GM19397 (cell line): ENCODE results near the gene MMD.
"Not testable (repeated sequence)": the region's sequence is repeated elsewhere in the genome, so short reads cannot be mapped to it uniquely, and the experiment has no call there.

Experiments
- ATAC-seq: cut with Tn5 transposase; IDR thresholded peaks from one replicate; pipeline ENCODE4 v1.9.1; 2021; ENCODE audit warnings: mild to moderate bottlenecking, moderate library complexity; ENCODE audit not compliant: unreplicated experiment

MMD gene

DNA sequence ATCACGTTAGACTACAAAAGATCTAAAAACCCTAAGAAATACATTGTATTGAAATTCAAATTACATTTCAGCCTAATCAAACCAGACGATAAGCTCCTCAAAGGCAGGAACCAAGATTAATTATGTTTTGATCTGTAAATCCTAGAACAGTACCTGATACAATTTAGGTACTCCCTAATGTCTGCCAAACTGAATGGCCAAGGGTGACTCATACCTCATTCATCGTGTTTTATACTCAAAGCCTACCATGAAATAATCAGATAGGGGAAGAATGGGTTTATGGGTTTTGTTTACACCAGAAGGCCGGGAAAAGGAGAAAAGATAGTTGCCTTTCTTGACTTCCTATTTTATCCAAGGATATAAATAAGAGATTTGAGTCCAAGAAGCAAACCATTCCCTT is 19.3 kb downstream of the MMD start:
- ATAC-seq, result no peak

DNA sequence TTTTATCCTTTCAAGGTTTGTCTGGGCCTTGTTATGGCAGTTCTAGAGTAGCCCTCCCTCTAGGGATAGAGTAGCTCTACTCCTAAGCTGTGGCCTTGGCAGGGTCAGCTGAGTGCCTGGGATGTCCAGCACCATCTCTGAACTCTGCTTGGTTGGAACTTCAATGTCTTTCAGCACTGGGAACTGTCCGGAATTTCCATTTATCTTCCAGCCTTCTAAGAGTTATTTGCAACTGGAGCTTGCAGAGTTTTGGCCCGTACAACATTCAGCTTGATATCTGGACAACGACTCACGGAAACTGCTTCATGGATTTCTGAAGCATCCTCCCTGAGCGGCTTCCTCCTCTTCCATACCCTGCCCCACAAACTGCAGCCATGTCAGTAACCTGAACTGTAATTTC is 22.9 kb downstream of the MMD start:
- no peak for ATAC-seq

DNA sequence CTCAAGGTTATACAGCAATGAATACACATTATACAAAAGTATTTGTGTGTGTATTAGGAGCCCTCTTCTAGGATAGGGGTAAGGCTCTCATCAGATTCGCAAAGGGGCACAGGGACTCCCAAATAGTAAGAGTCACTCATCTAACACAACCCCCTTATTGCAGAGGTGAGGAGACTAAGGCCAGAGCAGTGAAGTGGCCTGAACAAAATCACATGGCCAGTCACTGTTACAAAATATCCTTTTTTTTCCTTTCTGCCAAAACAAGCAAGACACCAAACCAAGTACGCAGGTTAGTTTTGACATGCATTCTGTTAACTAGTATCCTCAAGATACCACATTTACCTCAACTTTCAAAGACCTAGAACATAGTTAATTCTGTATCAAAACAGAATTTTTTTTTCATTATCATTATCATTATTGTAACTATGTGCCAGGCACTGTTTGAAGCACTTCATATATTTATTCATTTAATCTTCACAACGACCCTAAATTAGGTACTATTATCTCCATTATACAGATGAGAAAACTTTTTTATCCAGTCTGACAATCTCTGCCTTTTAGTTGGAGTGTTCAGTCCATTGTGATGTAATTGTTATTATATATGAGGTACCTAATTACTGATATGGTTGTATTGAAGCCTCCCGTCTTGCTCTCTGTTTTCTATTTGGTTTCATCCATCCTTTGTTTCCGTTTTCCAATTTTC is 25.7 kb downstream of the MMD start:
- ATAC-seq, result no peak

DNA sequence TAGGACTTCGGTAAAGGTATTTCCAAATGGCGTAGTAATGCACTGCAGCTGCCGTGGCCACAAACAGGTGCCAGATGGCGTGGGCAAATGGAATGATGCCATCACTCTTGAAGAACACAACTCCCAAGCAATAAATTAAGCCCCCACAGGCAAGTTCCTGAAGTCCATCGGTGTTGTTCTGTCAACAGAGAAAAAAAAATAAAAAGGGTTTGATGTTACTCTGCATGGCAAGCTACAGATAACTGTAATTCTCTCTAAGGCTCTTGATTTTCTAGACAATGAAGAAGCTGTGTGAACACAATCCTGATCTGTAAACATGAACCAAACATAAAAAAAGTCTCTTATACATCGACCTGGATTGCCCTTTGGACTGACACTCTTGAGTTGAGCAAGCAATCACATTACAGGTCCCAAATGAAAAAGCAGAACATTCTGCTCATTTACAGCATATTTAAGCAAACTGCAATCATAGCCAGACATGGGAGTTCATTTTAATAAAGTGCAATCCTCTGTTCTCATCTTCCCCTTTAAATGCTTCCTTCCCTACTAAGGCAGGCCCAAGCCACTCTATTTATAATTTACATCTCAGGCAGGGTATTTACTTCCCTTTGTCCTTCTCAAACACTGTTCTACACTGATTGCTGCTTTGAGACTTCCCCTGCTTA is 27.1 kb downstream of the MMD start:
- ATAC-seq, result no peak

DNA sequence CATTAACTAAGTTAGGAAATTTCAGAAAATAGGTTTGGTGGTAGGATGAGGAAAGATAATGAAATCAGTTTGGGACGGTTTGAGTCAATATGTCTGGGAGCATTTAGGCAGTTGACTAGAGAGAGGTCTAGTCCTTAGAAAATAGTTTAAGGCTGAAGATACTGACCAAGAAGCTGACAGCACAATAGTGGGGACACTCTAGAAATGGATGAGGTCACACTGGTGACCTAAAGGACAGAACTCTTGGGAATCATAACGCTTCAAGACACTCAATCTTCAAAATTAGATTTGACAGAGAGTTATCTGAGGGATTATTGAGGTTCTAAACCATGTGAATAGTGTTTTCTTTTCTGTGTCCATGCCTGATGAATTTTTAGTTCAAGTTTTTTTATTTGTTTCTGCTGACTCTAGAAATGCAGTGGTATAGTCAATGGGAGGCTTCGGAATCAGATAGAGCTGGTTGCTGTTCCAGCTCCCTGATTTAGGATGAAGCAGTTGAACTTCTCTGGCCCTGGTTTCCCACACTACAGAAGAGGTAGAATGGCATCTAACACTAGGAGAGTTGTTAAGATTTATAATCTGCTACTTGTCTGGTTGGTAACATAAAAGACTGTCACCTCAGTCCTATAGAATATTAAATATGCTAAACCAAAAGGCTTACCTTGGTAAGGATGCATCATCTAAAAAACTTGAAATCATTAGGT is 29.7 kb downstream of the MMD start:
- no peak for ATAC-seq

DNA sequence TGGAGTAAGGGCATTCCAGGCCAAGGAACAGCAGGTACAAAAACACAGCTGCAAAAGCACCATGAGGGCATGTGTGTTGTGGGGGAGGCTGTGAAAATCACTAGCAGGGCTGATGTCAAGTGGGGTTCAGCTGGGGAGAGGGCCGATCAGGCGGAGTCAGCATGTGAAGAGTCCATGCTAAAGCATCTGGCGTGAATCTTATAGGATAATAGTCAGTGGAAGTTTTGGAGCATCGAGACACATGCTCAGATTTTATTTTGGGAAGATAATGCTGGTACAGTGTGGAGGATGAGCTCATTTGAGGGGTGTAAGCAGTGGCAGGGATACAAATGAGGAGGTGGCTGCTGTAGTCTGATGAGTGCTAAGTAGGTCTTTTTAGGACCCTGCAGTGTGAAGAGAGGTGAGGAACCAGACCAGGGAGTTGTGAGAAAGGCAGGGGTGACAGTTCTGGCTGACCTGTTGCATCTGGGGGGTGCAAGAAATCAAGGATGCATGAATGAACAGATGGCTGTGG is 30.3 kb downstream of the MMD start:
- ATAC-seq, result no peak

DNA sequence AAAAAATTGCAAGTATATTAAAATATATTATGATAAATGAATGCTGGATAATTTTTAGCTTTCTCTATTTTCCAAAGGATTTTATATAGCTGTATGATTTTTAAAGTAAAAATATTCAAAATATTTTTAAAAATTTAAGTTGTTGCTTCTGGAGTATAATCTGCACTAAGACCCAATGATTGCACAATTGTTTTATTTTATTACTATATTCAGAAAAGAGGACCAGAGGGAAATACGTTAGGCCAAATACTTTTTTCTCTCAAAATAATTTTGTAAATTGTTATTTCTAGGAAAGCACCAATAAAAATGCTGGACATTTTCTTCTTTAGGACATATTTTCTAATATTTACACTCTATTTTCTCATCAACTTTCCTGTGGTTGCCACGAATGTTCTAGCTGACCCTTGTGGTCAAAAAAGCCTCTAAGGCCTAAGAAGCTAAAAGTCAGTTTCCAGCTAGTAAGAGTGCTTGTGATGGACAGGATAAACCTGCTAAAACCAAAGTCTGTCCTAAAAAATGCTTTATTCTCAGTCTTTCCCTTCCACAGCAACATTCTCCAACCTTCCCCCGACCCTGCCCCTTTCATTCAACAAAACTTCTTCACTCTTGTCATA is 31.2 kb downstream of the MMD start:
- ATAC-seq, result no peak

DNA sequence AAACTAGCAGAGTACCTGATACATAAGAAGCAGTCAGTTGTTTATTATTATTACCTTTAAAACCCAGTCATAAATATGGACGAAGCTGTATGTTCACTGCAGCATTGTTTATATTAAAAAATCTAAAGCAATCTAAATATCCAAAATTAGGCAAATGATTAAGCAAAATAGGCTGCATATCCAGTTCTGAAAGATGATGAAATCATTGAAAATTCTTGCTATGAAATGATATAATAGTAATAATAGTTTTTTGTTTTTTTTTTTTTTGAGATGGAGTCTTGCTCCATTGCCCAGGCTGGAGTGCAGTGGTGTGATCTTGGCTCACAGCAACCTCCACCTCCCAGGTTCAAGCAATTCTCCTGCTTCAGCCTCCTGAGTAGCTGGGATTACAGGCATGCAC is 31.9 kb downstream of the MMD start:
- ATAC-seq, result not testable (repeated sequence)

DNA sequence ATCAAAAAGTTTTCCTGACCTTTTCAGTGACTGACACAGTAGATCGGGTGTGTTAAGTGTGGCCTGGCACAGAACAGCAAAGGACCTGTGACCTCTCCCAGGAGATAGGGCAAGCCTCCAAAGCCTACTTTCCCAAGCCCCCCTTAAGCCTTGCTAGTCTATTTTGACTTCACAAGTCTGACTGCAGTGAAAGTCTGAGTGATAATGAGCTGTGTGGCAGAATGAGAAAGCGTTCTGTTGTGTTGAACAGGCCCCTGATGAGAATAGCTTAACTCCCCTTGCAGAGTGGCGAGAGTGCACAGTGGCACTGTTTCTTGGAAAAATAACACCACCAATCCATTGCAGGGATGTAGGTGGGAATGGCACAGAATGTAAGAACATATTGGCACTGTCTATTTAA is 32.8 kb downstream of the MMD start:
- ATAC-seq, result no peak

DNA sequence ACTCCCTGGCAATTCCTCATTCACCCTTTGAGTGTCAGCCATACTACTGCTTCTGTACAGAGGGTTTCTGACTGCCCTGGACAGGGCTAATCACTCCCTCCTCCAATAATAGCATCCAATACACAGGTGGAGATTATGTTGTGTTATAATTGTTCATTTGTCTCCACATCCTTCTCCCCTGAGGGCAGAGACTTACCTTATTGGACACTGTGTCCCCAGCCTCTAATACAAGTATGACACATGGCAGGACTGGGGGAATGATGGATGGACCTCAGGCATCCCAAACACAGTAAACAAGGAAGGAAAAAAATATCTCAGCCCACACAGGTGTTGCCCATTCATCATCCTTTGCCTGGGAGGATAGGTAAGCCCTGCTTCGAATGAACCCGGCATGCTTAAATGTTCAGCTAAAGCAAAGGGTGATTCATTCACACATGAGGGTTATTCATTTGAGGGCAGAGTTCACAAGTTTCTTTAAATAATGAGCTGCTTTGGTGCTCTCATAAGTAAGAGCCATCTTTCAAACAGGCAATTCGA is 34.8 kb downstream of the MMD start:
- ATAC-seq, result no peak

DNA sequence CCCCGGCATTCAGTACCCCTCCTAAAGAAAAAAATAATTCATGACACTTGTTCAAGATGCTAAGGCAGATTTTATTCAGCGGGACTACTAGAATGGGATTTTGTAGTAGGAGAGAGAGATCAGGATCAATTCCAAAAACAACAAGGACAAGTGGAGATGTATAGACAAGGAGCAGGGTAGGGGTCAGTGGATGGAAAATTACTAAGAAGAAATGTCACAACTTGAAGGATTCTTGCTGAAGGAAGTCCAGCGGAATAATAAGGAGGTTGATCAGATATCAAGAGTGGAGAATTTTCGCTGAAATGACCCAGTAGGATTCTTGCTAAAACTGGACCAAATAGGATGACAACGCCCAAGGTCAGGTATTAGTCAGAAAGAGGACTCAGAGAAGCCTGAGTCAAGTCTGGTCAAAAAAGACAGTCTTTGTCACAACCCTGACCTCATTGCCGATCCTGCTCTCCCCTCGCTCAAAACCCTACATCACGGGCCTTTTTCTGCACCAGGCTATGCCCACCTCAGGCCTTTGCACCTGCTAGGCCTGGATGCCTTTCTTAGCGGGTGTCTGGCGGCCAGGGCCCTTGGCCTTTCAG is 36.9 kb downstream of the MMD start:
- no peak for ATAC-seq

DNA sequence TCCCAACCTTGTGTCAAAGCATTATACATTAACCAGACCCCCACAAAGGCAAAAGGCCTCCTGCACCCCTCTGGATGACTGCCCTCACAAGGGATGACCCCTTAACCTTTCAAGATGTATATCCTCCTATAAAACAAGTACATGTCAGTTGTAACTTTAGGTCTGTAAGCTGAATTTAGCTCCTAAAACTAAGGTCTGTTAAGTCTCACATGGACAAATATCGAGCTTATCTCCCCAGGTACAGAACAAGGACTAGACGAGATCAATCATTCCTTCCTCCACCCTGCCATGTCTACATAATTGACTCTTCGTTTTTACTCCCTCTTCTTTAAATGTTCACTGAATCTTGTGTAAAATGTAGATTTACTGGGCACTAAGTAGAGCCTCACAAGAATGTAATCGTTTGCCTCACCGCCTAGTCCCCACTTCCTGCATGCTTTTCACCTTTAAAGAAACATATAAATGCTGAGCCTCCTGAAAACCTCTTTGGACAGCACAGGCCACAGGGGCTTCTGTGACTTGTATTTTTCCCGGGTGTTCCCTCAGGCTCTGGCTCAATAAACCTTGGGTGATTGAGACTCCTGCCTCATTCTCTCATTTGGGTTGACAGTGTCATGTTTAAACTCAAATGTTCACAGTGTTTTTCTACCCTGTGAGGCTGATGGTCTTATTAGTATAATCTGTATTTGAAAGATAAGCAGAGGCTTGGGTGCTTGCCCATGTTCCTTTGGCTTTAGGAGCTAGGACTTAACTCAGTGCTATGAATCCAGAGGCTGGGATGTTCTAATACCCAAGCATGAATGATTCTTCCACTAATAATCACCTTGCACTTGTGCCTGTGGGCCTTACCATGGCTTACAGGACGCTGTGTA is 37.6 kb downstream of the MMD start:
- no peak for ATAC-seq

DNA sequence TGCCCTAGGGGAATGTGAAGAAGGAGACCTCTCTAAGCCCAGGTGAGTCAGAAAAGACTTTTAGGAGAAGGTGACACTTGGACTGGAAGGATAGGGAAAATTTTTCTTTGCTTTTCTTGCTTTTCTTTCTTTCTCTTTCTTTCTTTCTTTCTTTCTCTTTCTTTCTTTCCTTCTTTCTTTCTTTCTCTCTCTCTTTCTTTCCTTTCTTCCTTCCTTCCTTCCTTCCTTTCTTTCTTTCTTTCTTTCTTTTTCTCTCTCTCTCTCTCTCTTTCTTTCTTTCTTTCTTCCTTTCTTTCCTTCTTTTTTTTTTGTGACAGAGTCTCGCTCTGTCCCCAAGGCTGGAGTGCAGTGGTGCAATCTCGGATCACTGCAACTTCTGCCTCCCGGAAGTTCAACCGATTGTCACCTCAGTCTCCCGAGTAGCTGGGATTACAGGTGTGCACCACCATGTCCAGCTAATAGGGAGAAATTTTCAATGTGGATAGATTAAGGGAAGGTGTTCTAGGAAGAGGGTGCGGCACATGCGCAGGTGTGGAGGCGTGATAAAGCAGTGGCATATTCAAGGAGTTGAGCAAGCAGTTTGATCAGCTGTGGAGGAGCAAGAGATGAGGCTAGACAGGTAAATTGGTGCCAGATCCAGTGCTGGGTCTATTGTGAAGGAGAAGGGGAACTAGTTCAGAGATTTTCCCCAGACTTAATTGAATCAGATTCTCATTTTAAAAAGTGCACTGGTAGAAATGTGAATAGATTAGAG is 40.4 kb downstream of the MMD start:
- ATAC-seq, result no peak

DNA sequence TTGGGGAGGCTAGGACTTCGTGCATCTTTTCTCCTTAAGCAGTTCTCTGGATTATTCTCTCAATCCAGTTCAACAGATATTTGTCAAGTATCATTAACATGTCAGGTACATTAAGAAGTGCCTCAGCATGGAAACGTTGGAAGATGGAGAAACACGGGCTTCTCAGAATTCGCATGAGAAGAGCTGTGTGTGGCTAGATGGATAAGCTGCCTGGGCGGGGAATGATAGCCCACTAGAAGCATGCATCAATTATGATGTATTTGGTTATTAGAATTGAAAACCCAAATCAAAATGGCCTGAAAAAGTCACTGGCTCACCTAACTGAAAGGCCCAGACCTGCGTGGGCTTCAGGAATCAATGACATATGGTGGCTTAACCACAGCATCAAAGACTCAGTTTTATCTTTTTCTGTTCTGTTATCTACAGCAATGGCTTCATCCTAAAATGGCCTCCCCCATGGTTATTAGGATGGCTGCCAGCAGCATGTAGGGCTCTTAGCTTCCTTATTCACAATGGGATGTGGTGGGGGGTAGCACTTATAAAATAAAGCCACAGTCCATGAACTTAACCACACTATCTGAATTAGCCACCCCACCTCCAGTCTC is 43.9 kb downstream of the MMD start:
- ATAC-seq, result no peak

DNA sequence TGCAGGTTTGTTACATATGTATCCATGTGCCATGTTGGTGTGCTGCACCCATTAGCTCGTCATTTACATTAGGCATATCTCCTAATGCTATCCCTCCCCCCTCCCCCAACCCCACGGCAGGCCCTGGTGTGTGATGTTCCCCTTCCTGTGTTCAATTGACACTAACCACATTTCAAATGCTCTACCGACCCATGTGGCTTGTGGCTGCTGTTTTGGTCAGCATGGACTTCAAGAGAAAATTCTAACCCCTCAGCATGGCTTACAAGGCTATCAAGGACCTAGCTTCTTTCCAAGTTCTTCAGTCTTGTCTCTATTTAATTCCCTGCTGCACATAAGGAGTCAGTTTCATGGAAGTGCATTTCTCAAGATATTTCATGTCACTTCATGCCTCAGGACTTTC is 52.9 kb downstream of the MMD start:
- no peak for ATAC-seq

DNA sequence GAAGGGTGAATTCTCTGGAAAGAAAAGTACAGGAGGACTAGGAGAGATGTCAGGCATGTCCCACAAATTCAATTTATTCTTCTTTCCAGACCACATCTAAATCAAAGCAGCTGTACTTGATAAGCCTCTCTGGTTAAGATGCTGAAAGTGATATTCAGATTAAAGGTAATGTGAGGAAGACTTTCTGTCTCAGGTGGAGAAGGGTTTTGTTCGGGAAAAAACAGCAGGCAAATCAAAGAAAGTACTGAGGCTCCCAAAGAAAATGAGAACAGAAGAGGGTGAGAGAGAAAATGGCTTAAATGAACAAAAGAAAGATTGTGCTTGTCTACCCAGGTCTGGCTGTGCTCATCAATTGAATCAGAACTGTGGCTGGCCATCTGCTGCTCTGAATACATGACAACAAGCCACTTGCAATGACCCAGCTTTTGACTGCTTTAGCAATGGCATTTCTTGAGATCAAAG is 55.6 kb downstream of the MMD start:
- no peak for ATAC-seq

DNA sequence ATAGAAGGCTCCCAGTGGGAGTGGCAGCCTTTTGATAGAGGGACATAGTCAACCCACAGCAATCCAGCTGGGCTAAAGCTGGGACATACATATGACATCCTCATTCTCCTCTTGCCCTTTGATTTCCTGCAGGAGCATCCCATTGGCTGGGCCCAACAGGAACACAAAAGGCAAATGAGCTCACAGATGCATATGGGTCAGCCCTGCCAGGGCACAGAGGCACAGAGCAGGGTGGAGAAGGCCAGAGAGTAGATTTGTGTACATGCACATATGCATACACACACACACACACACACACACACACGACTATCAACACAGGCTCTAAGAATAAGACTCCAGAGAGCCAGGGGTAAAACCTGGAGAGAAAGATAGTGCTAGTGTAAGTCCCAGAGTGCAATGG is 58.6 kb downstream of the MMD start:
- ATAC-seq, result no peak

DNA sequence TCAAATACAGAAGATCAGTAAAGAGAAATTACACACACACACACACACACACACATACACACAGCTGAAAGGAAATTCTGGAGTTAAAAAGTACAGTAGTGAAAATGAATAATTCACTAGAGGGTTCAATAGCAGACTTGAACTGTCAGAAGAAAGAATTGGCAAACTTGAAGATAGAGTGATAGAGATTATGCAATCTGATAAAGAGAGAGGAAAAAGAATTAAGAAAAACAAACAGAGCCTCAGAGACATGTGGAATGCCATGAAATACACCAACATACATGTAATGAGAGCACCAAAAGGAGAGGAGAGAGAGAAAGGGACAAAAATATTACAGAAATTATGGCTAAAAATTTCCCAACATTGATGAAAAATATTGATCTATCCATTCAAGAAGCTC is 60.7 kb downstream of the MMD start:
- no peak for ATAC-seq
